Uterine smooth muscle cell (primary cell): ENCODE data around the gene VSTM2B. TPM values are rescaled to one million over a fixed set of nuclear protein-coding genes. Genes with fewer than 3 reads are reported as not detected.

Experiments used
- total RNA-seq: library from RNA; depleted of rRNA; stranded (reverse); fragments of >200 nt; gene quantifications from 2 replicates; pipeline ENCODE4 v1.2.3, GENCODE V29; 2014

VSTM2B gene
- total RNA-seq: not detected in 2 replicates

DNA sequence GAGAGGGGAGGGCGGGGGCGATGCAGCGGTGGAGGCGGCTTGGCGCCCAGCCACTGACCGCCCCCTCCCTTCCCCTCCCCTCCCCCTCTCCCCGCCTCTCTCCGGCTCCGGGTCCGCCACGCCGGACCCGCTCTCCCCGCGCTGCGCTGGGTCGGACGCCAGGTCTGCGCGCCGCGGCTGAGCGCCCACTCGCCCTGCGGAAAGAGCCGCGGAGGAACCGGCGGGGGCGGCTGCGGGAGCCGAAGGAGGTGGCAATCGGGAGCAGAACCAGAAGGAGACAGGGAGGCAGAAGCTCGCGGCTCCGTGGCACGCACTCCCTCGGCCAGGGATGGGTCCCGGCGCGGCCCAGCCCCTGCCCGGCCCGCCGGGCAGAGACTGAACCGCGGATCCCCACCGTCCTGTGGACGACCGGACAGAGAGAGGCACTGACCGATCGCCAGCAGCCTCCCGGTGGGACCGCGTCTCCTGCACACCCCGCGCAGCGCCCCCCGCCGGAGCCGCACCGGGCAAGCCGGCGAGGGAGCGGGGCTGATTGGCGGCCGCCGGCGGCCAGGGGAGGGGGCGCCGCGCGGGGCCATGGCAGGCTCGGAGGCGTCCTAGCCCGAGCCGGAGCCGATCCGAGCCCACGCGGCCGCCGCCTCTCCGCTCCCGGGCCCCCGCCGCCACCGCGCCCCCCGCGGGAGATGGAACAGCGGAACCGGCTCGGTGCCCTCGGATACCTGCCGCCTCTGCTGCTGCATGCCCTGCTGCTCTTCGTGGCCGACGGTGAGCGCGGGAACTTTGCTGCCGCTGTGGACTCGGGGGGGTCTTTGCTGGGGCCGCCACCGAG lies at the start of gene VSTM2B:
VSTM2B (plus strand) TSS at position 94 of the 829 bp plus-strand sequence; CDS start at position 684, 590 bp downstream.

GRCh38 chr19:29605653-29606419 lies 80.0 kb downstream of the VSTM2B start, which contains the start of gene POP4:
Gene POP4, plus strand, starts transcription at chr19:29606283. Its CDS starts 36 bp downstream, at chr19:29606319.

Other genes with a start within 250 kb of the VSTM2B start
- 71.5 and 88.4 TPM in 2 replicates for gene POP4, start 80.3 kb downstream of the VSTM2B start, total RNA-seq
- gene PLEKHF1, start 139.5 kb downstream of the VSTM2B start, total RNA-seq: 42.8 and 72.5 TPM in 2 replicates
- gene C19orf12, start 189.3 kb downstream of the VSTM2B start, total RNA-seq: 23.1 and 28.9 TPM in 2 replicates